ENCODE results near the gene RYR3.
"Not testable (repeated sequence)": the region's sequence is repeated elsewhere in the genome, so short reads cannot be mapped to it uniquely, and the experiment has no call there.

DNA sequence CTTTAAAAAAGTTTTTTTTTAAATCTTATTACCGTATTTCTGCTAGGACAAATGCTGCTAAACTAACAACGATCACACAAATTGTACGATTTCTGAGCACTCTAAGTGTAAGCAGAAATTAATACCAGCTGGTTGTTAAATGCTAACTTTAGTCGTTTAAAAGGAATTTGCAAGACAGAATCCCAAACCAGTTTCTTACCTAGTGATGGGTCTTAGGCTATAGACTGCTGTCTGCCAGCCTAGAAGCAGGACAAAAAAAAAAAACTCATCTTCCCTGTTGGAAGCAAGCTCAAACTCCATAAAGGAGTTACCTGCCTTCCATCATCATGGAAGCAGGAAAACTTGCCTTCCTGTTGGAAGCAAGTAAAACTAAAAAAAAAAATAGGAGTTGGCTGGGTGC is 287.6 kb downstream of the RYR3 start:
- TF ChIP-seq, protein P1, sequence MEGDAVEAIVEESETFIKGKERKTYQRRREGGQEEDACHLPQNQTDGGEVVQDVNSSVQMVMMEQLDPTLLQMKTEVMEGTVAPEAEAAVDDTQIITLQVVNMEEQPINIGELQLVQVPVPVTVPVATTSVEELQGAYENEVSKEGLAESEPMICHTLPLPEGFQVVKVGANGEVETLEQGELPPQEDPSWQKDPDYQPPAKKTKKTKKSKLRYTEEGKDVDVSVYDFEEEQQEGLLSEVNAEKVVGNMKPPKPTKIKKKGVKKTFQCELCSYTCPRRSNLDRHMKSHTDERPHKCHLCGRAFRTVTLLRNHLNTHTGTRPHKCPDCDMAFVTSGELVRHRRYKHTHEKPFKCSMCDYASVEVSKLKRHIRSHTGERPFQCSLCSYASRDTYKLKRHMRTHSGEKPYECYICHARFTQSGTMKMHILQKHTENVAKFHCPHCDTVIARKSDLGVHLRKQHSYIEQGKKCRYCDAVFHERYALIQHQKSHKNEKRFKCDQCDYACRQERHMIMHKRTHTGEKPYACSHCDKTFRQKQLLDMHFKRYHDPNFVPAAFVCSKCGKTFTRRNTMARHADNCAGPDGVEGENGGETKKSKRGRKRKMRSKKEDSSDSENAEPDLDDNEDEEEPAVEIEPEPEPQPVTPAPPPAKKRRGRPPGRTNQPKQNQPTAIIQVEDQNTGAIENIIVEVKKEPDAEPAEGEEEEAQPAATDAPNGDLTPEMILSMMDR (IDR thresholded peaks at IDR 0.05; ENCODE audit: insufficient read depth, low read depth, low read length): not testable (repeated sequence)
- TF ChIP-seq EZH2 (IDR thresholded peaks at IDR 0.05; ENCODE audit: insufficient read depth, low read length): not testable (repeated sequence)

Data from astrocyte (in vitro differentiated cells and primary cell).